GM23338 (cell line): ENCODE results near the gene CELA3A. TPM values are rescaled to one million over a fixed set of nuclear protein-coding genes. Genes with fewer than 3 reads are reported as not detected.

Experiments
- ATAC-seq: fragments of 200-7000 bp; cut with Tn5 transposase; 3 replicates; pipeline ENCODE4 v1.9.1; 2020
- DNase-seq: peaks from one replicate; pipeline ENCODE4 v3.0.0-alpha.2; 2015; ENCODE audit warnings: low spot score
- H2AFZ ChIP-seq: fragments of 200-600 bp; sonication (generic); 2 replicates; pipeline ENCODE4 v1.8.0; 2016; ENCODE audit warnings: antibody characterized with exemption, mild to moderate bottlenecking, moderate library complexity
- H3F3A ChIP-seq: fragments of 200-600 bp; sonication (generic); replicated peaks from 2 replicates; pipeline ENCODE4 v1.8.0; 2017; ENCODE audit warnings: antibody characterized with exemption, mixed run types, low read depth
- H3K27ac ChIP-seq: fragments of 200-600 bp; sonication (generic); 2 replicates; pipeline ENCODE4 v1.6.1; 2016; ENCODE audit warnings: low read depth
- H3K27me3 ChIP-seq: fragments of 200-600 bp; sonication (generic); 2 replicates; pipeline ENCODE4 v1.8.0; 2016; ENCODE audit warnings: mild to moderate bottlenecking, mixed run types, moderate library complexity; ENCODE audit not compliant: insufficient read depth
- H3K36me3 ChIP-seq: fragments of 200-600 bp; sonication (generic); 2 replicates; pipeline ENCODE4 v1.8.0; 2016; ENCODE audit warnings: mild to moderate bottlenecking; ENCODE audit not compliant: insufficient read depth
- H3K4me1 ChIP-seq: fragments of 200-600 bp; sonication (generic); 2 replicates; pipeline ENCODE4 v1.8.0; 2016; ENCODE audit warnings: mild to moderate bottlenecking, moderate library complexity; ENCODE audit not compliant: insufficient read depth
- H3K4me2 ChIP-seq: fragments of 200-600 bp; sonication (generic); 2 replicates; pipeline ENCODE4 v1.7.1; 2017; ENCODE audit warnings: mixed run types
- H3K4me3 ChIP-seq: fragments of 200-600 bp; sonication (generic); 2 replicates; pipeline ENCODE4 v1.6.1; 2016; ENCODE audit warnings: mixed run types
- H3K79me2 ChIP-seq: fragments of 200-600 bp; sonication (generic); replicated peaks from 2 replicates; pipeline ENCODE4 v1.8.0; 2017; ENCODE audit warnings: mild to moderate bottlenecking; ENCODE audit not compliant: insufficient read depth
- H3K9me2 ChIP-seq: fragments of 200-600 bp; sonication (generic); 2 replicates; pipeline ENCODE4 v1.8.0; 2017; ENCODE audit not compliant: insufficient read depth
- H4K20me1 ChIP-seq: fragments of 200-600 bp; sonication (generic); replicated peaks from 2 replicates; pipeline ENCODE4 v1.8.0; 2017; ENCODE audit warnings: mild to moderate bottlenecking; ENCODE audit not compliant: insufficient read depth
- H3K27ac Mint-ChIP-seq: 2 replicates; pipeline ENCODE4 v1.8.0; 2020; ENCODE audit warnings: inconsistent platforms, mild to moderate bottlenecking, moderate library complexity, mixed read lengths
- H3K27me3 Mint-ChIP-seq: 3 replicates; pipeline ENCODE4 v1.8.0; 2022; ENCODE audit warnings: low read depth, mild to moderate bottlenecking, moderate library complexity, mixed read lengths, inconsistent platforms; ENCODE audit not compliant: insufficient read depth, poor library complexity
- H3K36me3 Mint-ChIP-seq: 3 replicates; pipeline ENCODE4 v1.8.0; 2021; ENCODE audit warnings: low read depth, mild to moderate bottlenecking, inconsistent platforms, moderate library complexity, mixed read lengths
- H3K4me1 Mint-ChIP-seq: 3 replicates; pipeline ENCODE4 v1.8.0; 2020; ENCODE audit warnings: mild to moderate bottlenecking, inconsistent platforms, mixed read lengths
- H3K4me3 Mint-ChIP-seq: 3 replicates; pipeline ENCODE4 v1.8.0; 2021; ENCODE audit warnings: moderate library complexity, mild to moderate bottlenecking, inconsistent platforms, mixed read lengths
- H3K9me3 Mint-ChIP-seq: 3 replicates; pipeline ENCODE4 v1.8.0; 2020; ENCODE audit warnings: moderate library complexity, mild to moderate bottlenecking, inconsistent platforms, mixed read lengths
- CREB1 ChIP-seq: fragments of 250-450 bp; sonication (Bioruptor Pico); IDR thresholded peaks from 2 replicates; pipeline ENCODE4 v1.5.0; 2020; ENCODE audit warnings: low read depth, mild to moderate bottlenecking, moderate library complexity
- CTCF ChIP-seq, 2 experiments: fragments of 200-600 bp in 1 of 2; sonication (generic) in 1 of 2; conservative IDR thresholded peaks; 2 replicates each; pipeline versions ENCODE4 v1.5.1 to v1.6.1; 2016 to 2017; ENCODE audit warnings: antibody characterized with exemption in 2 of 2, low read depth in 2 of 2, mild to moderate bottlenecking in 2 of 2, moderate library complexity in 1 of 2
- EZH2 ChIP-seq: fragments of 200-600 bp; sonication (generic); IDR thresholded peaks from one replicate; pipeline ENCODE4 v1.8.0; 2017; ENCODE audit warnings: antibody characterized with exemption, mild to moderate bottlenecking, low read depth; ENCODE audit not compliant: unreplicated experiment
- STAT1 ChIP-seq: IDR thresholded peaks from one replicate; pipeline ENCODE4 v1.6.1; 2016; ENCODE audit warnings: antibody characterized with exemption; ENCODE audit not compliant: unreplicated experiment
- ZNF462 ChIP-seq: fragments of 250-450 bp; sonication (Bioruptor Pico); IDR thresholded peaks from 2 replicates; pipeline ENCODE4 v1.5.0; 2020; ENCODE audit warnings: mild to moderate bottlenecking, moderate library complexity
- polyA plus RNA-seq: library from polyadenylated mRNA; unstranded; fragments of >200 nt; fragmentation: Nextera tagmentation; extraction: Ambion mirVana; gene quantifications from 2 replicates; pipeline ENCODE4 v1.2.1, GENCODE V29; 2016
- total RNA-seq: library from RNA; depleted of rRNA; stranded (reverse); fragments of >200 nt; shearing (Covaris generic); gene quantifications from 2 replicates; pipeline ENCODE4 v1.2.3, GENCODE V29; 2014

The CELA3A gene
- total and polyA plus RNA-seq, 2 experiments from 2014 or later: not detected

GRCh38 chr1:21963477-21964217 is 37.8 kb upstream of the CELA3A start:
- Mint-ChIP-seq H3K4me1 (peaks cover 12% of the 10 kb centered on the region), H3K27me3 (peaks cover 8% of the 10 kb centered on the region), H3K36me3 (no peaks in the 10 kb centered on the region), H3K9me3 (no peaks in the 10 kb centered on the region; the same call in 2 of the 3 replicates), H3K27ac (no peak overlapping the region), H3K4me3 (peak overlapping the region; percentile 16; the same call in 1 of the 3 replicates)
- no peaks in the 10 kb centered on the region for H3F3A ChIP-seq
- ATAC-seq: peak; percentile 95
- H4K20me1 ChIP-seq: no peaks in the 10 kb centered on the region
- H3K4me2 ChIP-seq: peak overlapping the region; percentile 27; the same call in 1 of the 2 replicates
- no peaks in the 10 kb centered on the region for H3K79me2 ChIP-seq
- TF ChIP-seq CREB1 (CRISPR knock-in tag): no peak
- peak; percentile 93 to 99 for TF ChIP-seq CTCF (conservative IDR thresholded peaks at IDR 0.05; ENCODE audit: low read depth in 2 of 2)
- TF ChIP-seq EZH2: no peak
- no peak for TF ChIP-seq STAT1
- TF ChIP-seq ZNF462 (CRISPR knock-in tag): peak; percentile 54; the same call in 1 of the 2 replicates
- H3K9me2 ChIP-seq: no peaks in the 10 kb centered on the region
- H3K27ac ChIP-seq: no peak overlapping the region
- peak; percentile 90 for DNase-seq
- H3K4me1 ChIP-seq: peaks cover 6% of the 10 kb centered on the region; the same call in 1 of the 2 replicates
- peak overlapping the region; percentile 78 for H2AFZ ChIP-seq
- no peaks in the 10 kb centered on the region for H3K36me3 ChIP-seq
- H3K4me3 ChIP-seq: no peak overlapping the region
- H3K27me3 ChIP-seq: no peaks in the 10 kb centered on the region
